Esophagus muscularis mucosa (tissue), 4 donors: Measurements from ENCODE around the gene DIP2B. TPM values are rescaled to one million over a fixed set of nuclear protein-coding genes. Genes with fewer than 3 reads are reported as not detected.

Experiments
- DNase-seq: peaks from one replicate; pipeline ENCODE4 v3.0.0-alpha.2; 2017; ENCODE audit errors: extremely low spot score
- H3K27ac ChIP-seq, 4 donors: fragments of 200-600 bp; sonication (generic); replicated peaks in 1 of 4; 1 replicate in 3 of 4; 2 replicates in 1 of 4; pipeline ENCODE4 v1.5.1; 2016 to 2019; ENCODE audit warnings: mild to moderate bottlenecking in 1 of 4
- H3K27me3 ChIP-seq, 4 donors: fragments of 200-600 bp; sonication (generic); one replicate each; pipeline versions ENCODE4 v1.5.1 to v1.6.0; 2016 to 2019
- H3K36me3 ChIP-seq, 4 donors: fragments of 200-600 bp; sonication (generic); one replicate each; pipeline ENCODE4 v1.5.1; 2016 to 2019
- H3K4me1 ChIP-seq, 4 donors: fragments of 200-600 bp; sonication (generic); one replicate each; pipeline ENCODE4 v1.5.1; 2016 to 2019
- H3K4me3 ChIP-seq, 4 donors: fragments of 200-600 bp; sonication (generic); 1 replicate in 2 of 4; 2 replicates in 2 of 4; pipeline ENCODE4 v1.5.1; 2016 to 2019; ENCODE audit warnings: mild to moderate bottlenecking in 4 of 4, moderate library complexity in 1 of 4
- H3K9me3 ChIP-seq, 4 donors: fragments of 200-600 bp; sonication (generic); 1 replicate in 3 of 4; 2 replicates in 1 of 4; pipeline ENCODE4 v1.5.1; 2016 to 2019
- CTCF ChIP-seq, 3 experiments: fragments of 200-600 bp in 2 of 3; fragments of 450-650 bp in 1 of 3; sonication (generic) in 2 of 3; IDR thresholded peaks; one replicate each; pipeline ENCODE4 v1.5.1; 2017 to 2019; ENCODE audit warnings: antibody characterized with exemption in 3 of 3, mild to moderate bottlenecking in 2 of 3, moderate library complexity in 1 of 3
- EP300 ChIP-seq: sonication (generic); formaldehyde crosslinking; IDR thresholded peaks from one replicate; pipeline ENCODE4 v1.6.1; 2017; ENCODE audit warnings: antibody characterized with exemption
- POLR2A ChIP-seq: fragments of 450-650 bp; IDR thresholded peaks from one replicate; pipeline ENCODE4 v1.6.1; 2017; ENCODE audit warnings: antibody characterized with exemption, moderate library complexity, mild to moderate bottlenecking, low read depth
- POLR2AphosphoS5 ChIP-seq, 2 donors: sonication (generic); formaldehyde crosslinking; IDR thresholded peaks; one replicate each; pipeline ENCODE4 v1.6.1; 2017; ENCODE audit warnings: antibody characterized with exemption in 2 of 2
- WGBS: methylation state at CpG from one replicate; pipeline ENCODE4 v1.1.5; 2018; 5-methylcytosine and 5-hydroxymethylcytosine counted together
- intact Hi-C: fragments of 100-400 bp; cut with DNase I; formaldehyde crosslinking; loops from one replicate; pipeline ENCODE4 v1.15.1; 2023
- total RNA-seq, 4 donors: library from RNA; depleted of rRNA; stranded (reverse); fragments of >200 nt; gene quantifications; one replicate each; pipeline versions ENCODE4 v1.1.0 to v1.2.1, GENCODE V29; 2016

DIP2B gene
- total RNA-seq, 4 donors from 2014 or later, result 18.7 to 23.0 (median 20.6) TPM

DNA sequence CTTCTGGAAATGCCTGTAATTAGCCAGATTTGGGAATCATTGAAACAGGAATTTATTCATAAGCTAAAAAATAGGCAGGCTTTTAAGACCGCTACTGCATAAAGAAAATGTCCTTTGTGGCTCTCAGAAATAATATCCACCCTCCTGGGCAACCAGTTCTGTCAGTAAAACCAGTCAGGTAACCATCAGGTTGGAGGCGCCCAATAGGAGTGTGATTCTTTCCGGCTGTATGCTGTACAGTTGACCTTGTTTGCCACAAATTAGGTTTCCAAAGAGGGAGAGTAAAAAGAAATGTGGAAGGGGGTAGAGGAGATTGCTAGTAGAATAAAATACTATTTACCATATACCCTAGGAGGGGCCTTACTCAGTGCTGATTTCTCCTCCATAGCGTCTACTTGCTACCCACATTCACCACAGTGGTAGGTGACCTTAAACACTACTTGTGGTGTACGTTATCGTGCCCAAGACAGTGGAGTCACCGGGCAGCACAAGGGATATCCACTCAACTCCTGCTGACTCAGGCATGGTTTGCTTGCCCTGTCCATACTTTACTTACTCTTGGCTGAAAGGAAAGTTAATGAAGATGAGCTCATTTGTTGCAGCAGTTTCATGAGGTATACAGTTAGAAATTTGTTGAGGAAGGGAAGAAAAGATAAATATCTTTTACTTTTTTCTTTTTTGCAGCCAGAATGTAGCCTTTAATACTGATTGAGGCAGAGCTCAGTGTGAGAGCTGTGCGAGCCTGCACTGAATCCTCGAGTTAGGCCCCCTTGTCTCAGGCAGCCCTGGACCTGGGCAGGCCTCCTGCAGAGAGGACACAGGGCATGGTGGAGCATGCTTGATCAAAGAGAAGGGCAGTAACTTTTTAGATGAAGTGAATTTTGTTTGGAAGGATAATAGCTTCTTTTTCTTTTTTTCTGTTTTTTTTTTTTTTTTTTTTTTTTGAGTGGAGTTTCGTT, 76.7 kb downstream of the DIP2B start:
- no peak for DNase-seq
- Histone ChIP-seq H3K4me1 (peaks cover 5 to 32% (median 15%) of the 10 kb centered on the region in 4 donors), H3K36me3 (no peaks in the 10 kb centered on the region), H3K9me3 (no peaks in the 10 kb centered on the region), H3K27me3 (no peaks in the 10 kb centered on the region), H3K27ac (no peak overlapping the region), H3K4me3 (no peak overlapping the region)
- intact Hi-C loops, result no loop called here
- no peak for TF ChIP-seq CTCF (IDR thresholded peaks at IDR 0.05)
- no peak for TF ChIP-seq POLR2AphosphoS5 (IDR thresholded peaks at IDR 0.05)
- TF ChIP-seq EP300, result no peak
- no peak for TF ChIP-seq POLR2A
- whole genome bisulfite sequencing, result 74% methylated on average over 8 of the region's 10 CpGs

GRCh38 chr12:50584135-50584534, 79.3 kb downstream of the DIP2B start:
- no peaks in the 10 kb centered on the region for H3K27me3 ChIP-seq
- peaks cover under 1 to 23% (median 8%) of the 10 kb centered on the region in 4 donors for H3K4me1 ChIP-seq
- intact Hi-C loops, result no loop called here
- no peak for TF ChIP-seq CTCF (IDR thresholded peaks at IDR 0.05)
- no peak for TF ChIP-seq EP300
- TF ChIP-seq POLR2AphosphoS5 (IDR thresholded peaks at IDR 0.05), result no peak
- TF ChIP-seq POLR2A, result no peak
- H3K36me3 ChIP-seq, result no peaks in the 10 kb centered on the region
- no peak overlapping the region for H3K27ac ChIP-seq
- H3K4me3 ChIP-seq, result no peak overlapping the region
- WGBS, result 100% methylated on average over 1 of the region's 1 CpG
- H3K9me3 ChIP-seq, result no peaks in the 10 kb centered on the region
- DNase-seq, result no peak

DNA sequence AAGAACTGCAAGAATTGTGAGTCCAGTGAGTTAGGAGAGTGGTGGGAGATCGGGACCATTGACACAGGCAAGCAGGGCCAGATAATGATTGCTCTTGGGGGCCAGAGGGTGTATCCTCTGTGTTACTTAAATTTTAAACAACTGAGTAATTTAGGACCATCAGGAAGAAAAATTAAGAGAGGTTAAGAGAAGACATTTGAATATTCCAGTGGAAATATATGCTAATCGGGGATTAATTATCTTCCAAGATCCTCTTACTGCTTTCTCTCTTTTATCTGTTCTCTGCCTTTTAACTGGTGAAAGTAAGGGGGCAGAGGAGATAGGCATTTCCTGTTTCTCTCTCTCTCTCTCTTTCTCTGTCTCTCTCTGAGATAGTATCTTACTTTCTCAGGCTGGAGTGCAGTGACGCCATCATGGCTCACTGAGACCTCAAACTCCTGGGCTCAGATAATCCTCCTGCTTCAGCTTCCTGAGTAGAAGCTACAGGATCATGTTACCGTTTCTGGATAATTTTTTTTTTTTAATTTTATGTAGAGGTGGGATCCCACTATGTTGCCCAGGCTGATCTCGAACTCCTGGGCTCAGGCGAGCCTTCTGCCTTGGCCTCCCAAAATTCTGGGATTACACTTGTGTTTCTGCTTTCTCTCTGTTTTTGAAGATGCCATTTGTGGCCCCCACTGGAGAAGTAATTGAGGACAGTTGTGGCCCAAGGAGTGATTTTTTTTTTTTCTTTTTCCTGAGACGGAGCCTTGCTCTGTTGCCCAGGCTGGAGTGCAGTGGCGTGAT, 85.1 kb downstream of the DIP2B start:
- WGBS, result 92% methylated on average over 8 of the region's 8 CpGs
- no peak for TF ChIP-seq POLR2AphosphoS5 (IDR thresholded peaks at IDR 0.05)
- no peak for TF ChIP-seq CTCF (IDR thresholded peaks at IDR 0.05)
- TF ChIP-seq EP300, result no peak
- TF ChIP-seq POLR2A, result no peak
- Histone ChIP-seq H3K27ac (no peak overlapping the region), H3K27me3 (no peaks in the 10 kb centered on the region), H3K9me3 (no peaks in the 10 kb centered on the region), H3K4me3 (no peak overlapping the region), H3K4me1 (no peaks in the 10 kb centered on the region), H3K36me3 (no peaks in the 10 kb centered on the region)
- intact Hi-C loops, result no loop called here
- DNase-seq, result no peak

DNA sequence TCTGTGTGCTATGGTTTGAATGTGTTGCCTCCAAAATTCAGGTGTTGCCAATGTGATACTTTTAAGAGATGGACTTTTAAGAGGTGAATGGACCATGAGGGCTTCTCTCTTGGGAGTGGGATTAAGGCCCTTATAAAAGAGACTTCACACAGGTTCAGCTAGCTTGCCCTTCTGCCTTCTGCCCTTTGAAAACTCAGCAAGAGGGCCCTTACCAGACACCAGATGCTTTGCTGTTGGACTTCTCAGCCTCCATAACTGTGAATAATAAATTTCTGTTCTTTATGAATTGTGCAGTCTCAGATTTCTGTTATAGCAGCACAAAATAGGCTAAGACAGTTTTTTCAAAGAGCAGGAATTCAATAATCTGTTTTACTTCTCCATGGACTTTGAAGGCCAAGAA, 86.1 kb downstream of the DIP2B start:
- no peaks in the 10 kb centered on the region for H3K36me3 ChIP-seq
- intact Hi-C loops, result no loop called here
- no peak for DNase-seq
- no peak for TF ChIP-seq CTCF (IDR thresholded peaks at IDR 0.05)
- TF ChIP-seq EP300, result no peak
- H3K27ac ChIP-seq, result no peak overlapping the region
- H3K4me1 ChIP-seq, result no peaks in the 10 kb centered on the region
- H3K9me3 ChIP-seq, result no peaks in the 10 kb centered on the region
- no peaks in the 10 kb centered on the region for H3K27me3 ChIP-seq
- H3K4me3 ChIP-seq, result no peak overlapping the region
